Upper lobe of right lung (tissue), 1 donor: Measurements from ENCODE around the gene CLEC14A. TPM values are rescaled to one million over a fixed set of nuclear protein-coding genes. Genes with fewer than 3 reads are reported as not detected.

ENCODE experiments used
- ATAC-seq: fragments of 200-7000 bp; cut with Tn5 transposase; one replicate; pipeline ENCODE4 v1.9.1; 2020; ENCODE audit warnings: mild to moderate bottlenecking, moderate library complexity
- DNase-seq: peaks from one replicate; pipeline ENCODE4 v3.0.0-alpha.2; 2020
- H3K27ac ChIP-seq: fragments of 200-600 bp; one replicate; pipeline ENCODE4 v1.8.0; 2022
- H3K27me3 ChIP-seq: fragments of 200-600 bp; one replicate; pipeline ENCODE4 v1.8.0; 2022; ENCODE audit warnings: mild to moderate bottlenecking
- H3K36me3 ChIP-seq: fragments of 200-600 bp; one replicate; pipeline ENCODE4 v1.8.0; 2022
- H3K4me1 ChIP-seq: fragments of 200-600 bp; one replicate; pipeline ENCODE4 v1.8.0; 2022
- H3K4me3 ChIP-seq: fragments of 200-600 bp; one replicate; pipeline ENCODE4 v1.8.0; 2022; ENCODE audit warnings: mild to moderate bottlenecking
- H3K9me3 ChIP-seq: fragments of 200-600 bp; one replicate; pipeline ENCODE4 v1.8.0; 2022
- intact Hi-C: fragments of 100-400 bp; cut with DNase I; formaldehyde crosslinking; loops from one replicate; pipeline ENCODE4 v1.11.0; 2022
- total RNA-seq: library from RNA; stranded (reverse); fragmentation: NEBNext Ultra II Directional; extraction: Animal tissue kit (Norgen Biotek cat#: 25700); gene quantifications from one replicate; pipeline ENCODE4 v1.2.1, GENCODE V29; 2021
- TF ChIP-seq, protein P1 (sequence below): fragments of 200-600 bp; IDR thresholded peaks from one replicate; pipeline ENCODE4 v1.8.0; 2022; ENCODE audit warnings: antibody characterized with exemption
- donor health status: DM: no; HTN: yes; CAD: no; lungs with severe emphysema.

CLEC14A gene
- total RNA-seq, 1 donor from 2014 or later = 87.6 TPM

DNA sequence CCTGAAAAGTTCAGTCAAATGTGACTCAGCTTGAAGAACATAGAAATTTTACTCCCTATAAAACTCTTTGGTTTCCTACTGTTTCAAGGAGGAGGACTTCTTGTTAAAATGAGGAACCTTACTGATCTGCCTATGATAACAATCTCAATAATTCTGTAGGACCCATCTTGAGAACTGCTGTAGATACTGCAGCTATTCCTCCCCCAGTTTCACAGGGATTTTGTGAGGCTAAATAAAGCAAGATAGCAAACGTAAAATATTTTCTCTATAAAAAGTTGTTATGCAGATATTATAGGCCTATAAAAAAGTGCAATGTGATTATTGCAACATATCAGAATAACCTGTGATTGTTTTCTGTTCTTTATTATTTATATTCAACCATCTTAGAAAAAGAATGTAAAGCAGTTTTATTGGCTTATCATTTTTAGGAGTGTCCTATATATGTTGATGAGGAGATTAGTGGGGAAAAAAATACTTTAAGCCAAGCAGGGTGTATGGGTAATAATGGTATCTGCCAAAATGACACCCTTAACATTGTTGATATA lies 12.1 kb downstream of the CLEC14A start:
- H3K4me3 ChIP-seq = no peak overlapping the region
- no peaks in the 10 kb centered on the region for H3K27me3 ChIP-seq
- no peaks in the 10 kb centered on the region for H3K4me1 ChIP-seq
- no peak for ATAC-seq
- no peaks in the 10 kb centered on the region for H3K9me3 ChIP-seq
- no peak for DNase-seq
- no peak overlapping the region for H3K27ac ChIP-seq
- intact Hi-C loops = no loop called here
- TF ChIP-seq, protein P1, sequence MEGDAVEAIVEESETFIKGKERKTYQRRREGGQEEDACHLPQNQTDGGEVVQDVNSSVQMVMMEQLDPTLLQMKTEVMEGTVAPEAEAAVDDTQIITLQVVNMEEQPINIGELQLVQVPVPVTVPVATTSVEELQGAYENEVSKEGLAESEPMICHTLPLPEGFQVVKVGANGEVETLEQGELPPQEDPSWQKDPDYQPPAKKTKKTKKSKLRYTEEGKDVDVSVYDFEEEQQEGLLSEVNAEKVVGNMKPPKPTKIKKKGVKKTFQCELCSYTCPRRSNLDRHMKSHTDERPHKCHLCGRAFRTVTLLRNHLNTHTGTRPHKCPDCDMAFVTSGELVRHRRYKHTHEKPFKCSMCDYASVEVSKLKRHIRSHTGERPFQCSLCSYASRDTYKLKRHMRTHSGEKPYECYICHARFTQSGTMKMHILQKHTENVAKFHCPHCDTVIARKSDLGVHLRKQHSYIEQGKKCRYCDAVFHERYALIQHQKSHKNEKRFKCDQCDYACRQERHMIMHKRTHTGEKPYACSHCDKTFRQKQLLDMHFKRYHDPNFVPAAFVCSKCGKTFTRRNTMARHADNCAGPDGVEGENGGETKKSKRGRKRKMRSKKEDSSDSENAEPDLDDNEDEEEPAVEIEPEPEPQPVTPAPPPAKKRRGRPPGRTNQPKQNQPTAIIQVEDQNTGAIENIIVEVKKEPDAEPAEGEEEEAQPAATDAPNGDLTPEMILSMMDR = no peak
- no peaks in the 10 kb centered on the region for H3K36me3 ChIP-seq

DNA sequence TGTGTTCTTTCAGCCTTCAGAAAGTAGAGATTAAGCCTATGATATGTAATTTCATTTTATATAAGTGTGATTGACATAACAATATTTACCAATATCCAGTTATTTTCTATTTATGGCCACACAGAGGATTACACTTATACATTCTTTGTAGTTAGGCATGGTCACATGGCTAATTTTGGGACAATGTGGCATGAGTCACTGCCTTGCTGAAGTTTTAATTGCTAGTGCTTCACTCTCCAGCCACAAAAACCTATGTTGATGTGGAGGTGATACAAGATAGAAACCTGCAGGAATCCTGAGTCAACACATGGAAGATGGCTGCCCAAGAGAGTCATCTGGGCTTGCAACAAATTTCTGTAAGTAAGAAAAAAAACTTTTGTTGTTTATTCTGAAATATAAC lies 17.0 kb downstream of the CLEC14A start:
- Histone ChIP-seq H3K36me3 (no peaks in the 10 kb centered on the region), H3K9me3 (no peaks in the 10 kb centered on the region), H3K4me3 (no peak overlapping the region), H3K27ac (no peak overlapping the region), H3K4me1 (no peaks in the 10 kb centered on the region), H3K27me3 (no peaks in the 10 kb centered on the region)
- intact Hi-C loops = no loop called here
- TF ChIP-seq, protein P1 = no peak
- DNase-seq (no peak), ATAC-seq (no peak)

DNA sequence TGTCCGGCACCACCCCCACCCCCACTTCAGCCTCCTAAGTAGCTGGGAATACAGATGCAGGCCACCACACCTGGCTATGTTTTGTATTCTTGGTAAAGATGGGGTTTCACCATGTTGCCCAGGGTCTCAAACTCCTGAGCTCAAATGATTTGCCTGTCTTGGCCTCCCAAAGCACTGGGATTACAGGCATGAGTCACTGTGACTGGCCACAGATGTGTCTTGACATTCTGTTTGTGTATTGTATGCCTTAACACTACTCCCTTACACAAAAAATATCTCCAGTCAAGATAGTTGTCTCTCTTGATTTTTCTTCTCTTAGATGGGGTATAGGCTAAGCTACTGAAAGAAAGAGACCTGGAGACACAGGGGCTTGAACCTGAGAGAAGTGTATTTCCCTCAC lies 17.6 kb downstream of the CLEC14A start:
- TF ChIP-seq, protein P1 = no peak
- Histone ChIP-seq H3K4me3 (no peak overlapping the region), H3K27ac (no peak overlapping the region), H3K27me3 (no peaks in the 10 kb centered on the region), H3K36me3 (no peaks in the 10 kb centered on the region), H3K9me3 (no peaks in the 10 kb centered on the region), H3K4me1 (no peaks in the 10 kb centered on the region)
- DNase-seq = no peak
- no peak for ATAC-seq
- intact Hi-C loops = no loop called here

DNA sequence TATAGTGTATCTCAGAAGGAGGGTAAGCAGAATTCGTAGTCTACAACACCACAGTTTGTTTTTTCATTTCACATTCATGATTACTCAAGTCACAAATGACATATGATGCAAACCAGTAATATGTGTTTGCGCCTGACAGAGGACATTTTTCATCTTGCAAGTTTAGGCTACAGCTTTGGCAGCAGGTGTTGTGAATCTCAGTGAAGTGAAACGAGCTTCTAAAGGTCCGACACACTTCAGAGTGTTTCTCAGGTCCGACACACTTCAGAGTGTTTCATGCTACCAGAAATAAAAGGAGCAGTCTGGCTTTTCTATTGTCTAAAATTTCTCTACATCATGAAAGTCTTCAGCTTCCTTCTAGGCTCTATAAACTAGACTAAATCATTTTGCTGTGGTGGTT lies 22.7 kb downstream of the CLEC14A start:
- Histone ChIP-seq H3K4me1 (no peaks in the 10 kb centered on the region), H3K36me3 (no peaks in the 10 kb centered on the region), H3K4me3 (no peak overlapping the region), H3K27me3 (no peaks in the 10 kb centered on the region), H3K27ac (no peak overlapping the region), H3K9me3 (no peaks in the 10 kb centered on the region)
- no peak for ATAC-seq
- TF ChIP-seq, protein P1 = no peak
- DNase-seq = no peak
- intact Hi-C loops = no loop called here

DNA sequence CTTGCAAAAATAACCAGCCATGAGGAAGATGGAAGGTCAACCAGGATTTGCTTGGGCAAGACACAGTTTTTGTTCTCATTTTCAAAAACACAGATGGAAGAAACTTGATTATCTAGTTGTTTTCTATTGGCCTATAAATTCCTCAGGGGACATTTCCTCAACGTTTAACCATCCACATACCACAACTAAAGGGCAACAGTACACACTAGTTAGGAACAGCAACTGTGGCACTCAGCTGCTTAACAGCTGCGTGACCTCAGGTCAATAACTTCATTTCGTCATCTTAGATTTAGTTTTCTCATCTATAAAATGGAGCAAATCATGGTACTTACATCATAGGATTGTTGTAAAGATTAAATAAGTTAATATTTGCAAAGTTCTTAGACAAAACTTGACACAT lies 29.5 kb downstream of the CLEC14A start:
- Histone ChIP-seq H3K4me3 (no peak overlapping the region), H3K4me1 (no peaks in the 10 kb centered on the region), H3K36me3 (no peaks in the 10 kb centered on the region), H3K27ac (no peak overlapping the region), H3K27me3 (no peaks in the 10 kb centered on the region), H3K9me3 (no peaks in the 10 kb centered on the region)
- TF ChIP-seq, protein P1 = no peak
- DNase-seq (no peak), ATAC-seq (no peak)
- intact Hi-C loops = no loop called here

DNA sequence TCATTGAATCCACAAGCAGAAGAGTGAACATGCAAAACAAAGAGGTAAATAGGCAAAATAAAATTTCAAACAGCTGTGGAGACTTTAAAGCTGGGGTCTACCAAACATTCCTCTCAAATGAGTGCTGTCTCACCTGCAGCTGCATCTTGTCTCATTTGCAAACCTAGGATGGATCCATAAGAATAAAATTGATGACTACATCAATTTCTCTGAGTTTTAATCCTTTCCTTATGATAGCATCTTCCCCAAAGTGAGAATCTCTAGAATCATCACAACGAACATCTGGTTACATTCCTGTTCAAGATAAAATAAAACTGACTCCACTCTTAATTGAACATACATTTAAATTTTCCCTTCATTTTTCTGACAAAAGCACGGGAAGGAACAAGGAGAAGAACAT lies 29.9 kb downstream of the CLEC14A start:
- Histone ChIP-seq H3K27me3 (no peaks in the 10 kb centered on the region), H3K4me1 (no peaks in the 10 kb centered on the region), H3K9me3 (no peaks in the 10 kb centered on the region), H3K27ac (no peak overlapping the region), H3K36me3 (no peaks in the 10 kb centered on the region), H3K4me3 (no peak overlapping the region)
- DNase-seq (no peak), ATAC-seq (no peak)
- TF ChIP-seq, protein P1 = no peak
- intact Hi-C loops = no loop called here
